Mesenchymal stem cell (in vitro differentiated cells and primary cell): ENCODE data around the gene DHRS7C.

Source experiments
- DNase-seq: peaks from one replicate; pipeline ENCODE4 v3.0.0-alpha.2; 2013
- H2AFZ ChIP-seq: one replicate; pipeline ENCODE4 v1.6.1; 2013; ENCODE audit warnings: low read depth, mild to moderate bottlenecking, control low read depth, inconsistent platforms, low read length, moderate library complexity
- H2AK5ac ChIP-seq: 2 replicates; pipeline ENCODE4 v1.6.1; 2013; ENCODE audit warnings: low read length, moderate library complexity, mild to moderate bottlenecking, inconsistent platforms; ENCODE audit not compliant: severe bottlenecking
- H2BK120ac ChIP-seq: one replicate; pipeline ENCODE4 v1.6.1; 2013; ENCODE audit warnings: low read depth, mild to moderate bottlenecking, inconsistent platforms, low read length, moderate library complexity
- H2BK12ac ChIP-seq, 2 experiments: one replicate each; pipeline ENCODE4 v1.6.1; 2013; ENCODE audit warnings: inconsistent platforms in 2 of 2, low read length in 2 of 2, mild to moderate bottlenecking in 2 of 2, moderate library complexity in 2 of 2, control low read depth in 1 of 2
- H2BK15ac ChIP-seq: one replicate; pipeline ENCODE4 v1.6.1; 2013; ENCODE audit warnings: mild to moderate bottlenecking, low read depth, inconsistent platforms; ENCODE audit not compliant: poor library complexity, severe bottlenecking
- H2BK5ac ChIP-seq: 2 replicates; pipeline ENCODE4 v1.6.1; 2013; ENCODE audit warnings: low read depth, mild to moderate bottlenecking, low read length, control low read depth, inconsistent platforms; ENCODE audit not compliant: poor library complexity, severe bottlenecking
- H3K14ac ChIP-seq, 2 experiments: one replicate each; pipeline ENCODE4 v1.6.1; 2013; ENCODE audit warnings: inconsistent platforms in 2 of 2, low read length in 2 of 2, control low read depth in 1 of 2, mild to moderate bottlenecking in 1 of 2, moderate library complexity in 1 of 2
- H3K18ac ChIP-seq, 2 experiments: one replicate each; pipeline ENCODE4 v1.6.1; 2013; ENCODE audit warnings: inconsistent platforms in 2 of 2, low read length in 2 of 2, control low read depth in 1 of 2, low read depth in 1 of 2, mild to moderate bottlenecking in 1 of 2
- H3K23ac ChIP-seq, 2 experiments: one replicate each; pipeline ENCODE4 v1.6.1; 2013; ENCODE audit warnings: inconsistent platforms in 2 of 2, low read length in 2 of 2, mild to moderate bottlenecking in 2 of 2, moderate library complexity in 2 of 2, control low read depth in 1 of 2
- H3K27ac ChIP-seq: 2 replicates; pipeline ENCODE4 v1.5.1; 2013; ENCODE audit warnings: mild to moderate bottlenecking, moderate library complexity, low read length, control low read depth, inconsistent platforms; ENCODE audit not compliant: poor library complexity, severe bottlenecking
- H3K27me3 ChIP-seq, 2 experiments: 2 replicates each; pipeline versions ENCODE4 v1.6.1 to v1.7.0; 2013; ENCODE audit warnings: low read length in 2 of 2, mild to moderate bottlenecking in 2 of 2, moderate library complexity in 2 of 2, control low read depth in 1 of 2, inconsistent platforms in 1 of 2; ENCODE audit not compliant: control insufficient read depth in 1 of 2, insufficient read depth in 1 of 2
- H3K36me3 ChIP-seq, 2 experiments: 2 replicates each; pipeline versions ENCODE4 v1.6.1 to v1.7.0; 2013; ENCODE audit warnings: low read length in 2 of 2, control low read depth in 1 of 2, inconsistent platforms in 1 of 2, low read depth in 1 of 2, mild to moderate bottlenecking in 1 of 2; ENCODE audit not compliant: insufficient read depth in 2 of 2, control insufficient read depth in 1 of 2
- H3K4ac ChIP-seq, 2 experiments: one replicate each; pipeline ENCODE4 v1.6.1; 2013; ENCODE audit warnings: inconsistent platforms in 2 of 2, low read length in 2 of 2, mild to moderate bottlenecking in 2 of 2, moderate library complexity in 2 of 2, control low read depth in 1 of 2, low read depth in 1 of 2
- H3K4me1 ChIP-seq: 2 replicates; pipeline ENCODE4 v1.6.1; 2013; ENCODE audit warnings: low read depth, low read length, control low read depth; ENCODE audit not compliant: control insufficient read depth, insufficient read depth
- H3K4me2 ChIP-seq: 2 replicates; pipeline ENCODE4 v1.6.1; 2013; ENCODE audit warnings: low read length, mild to moderate bottlenecking, inconsistent platforms; ENCODE audit not compliant: poor library complexity, severe bottlenecking
- H3K4me3 ChIP-seq, 2 experiments: 2 replicates each; pipeline versions ENCODE4 v1.5.1 to v1.7.0; 2013; ENCODE audit warnings: low read length in 2 of 2, mild to moderate bottlenecking in 2 of 2, control low read depth in 1 of 2, low read depth in 1 of 2; ENCODE audit not compliant: insufficient read depth in 1 of 2
- H3K79me1 ChIP-seq: replicated peaks from 2 replicates; pipeline ENCODE4 v1.6.1; 2013; ENCODE audit warnings: mild to moderate bottlenecking, control low read depth, low read length, inconsistent platforms; ENCODE audit not compliant: poor library complexity, severe bottlenecking
- H3K9ac ChIP-seq: 2 replicates; pipeline ENCODE4 v1.7.0; 2013; ENCODE audit warnings: mild to moderate bottlenecking, low read length, moderate library complexity
- H3K9me3 ChIP-seq: 2 replicates; pipeline ENCODE4 v1.7.0; 2013; ENCODE audit warnings: mild to moderate bottlenecking, low read length; ENCODE audit not compliant: control insufficient read depth
- H4K8ac ChIP-seq: one replicate; pipeline ENCODE4 v1.6.1; 2013; ENCODE audit warnings: inconsistent platforms, mild to moderate bottlenecking, low read length, moderate library complexity
- H4K91ac ChIP-seq: one replicate; pipeline ENCODE4 v1.6.1; 2013; ENCODE audit warnings: mild to moderate bottlenecking, low read length, inconsistent platforms
- WGBS: methylation state at CpG from one replicate; pipeline ENCODE4 v1.1.7; 2013; ENCODE audit warnings: mixed read lengths; 5-methylcytosine and 5-hydroxymethylcytosine counted together

DHRS7C gene

DNA sequence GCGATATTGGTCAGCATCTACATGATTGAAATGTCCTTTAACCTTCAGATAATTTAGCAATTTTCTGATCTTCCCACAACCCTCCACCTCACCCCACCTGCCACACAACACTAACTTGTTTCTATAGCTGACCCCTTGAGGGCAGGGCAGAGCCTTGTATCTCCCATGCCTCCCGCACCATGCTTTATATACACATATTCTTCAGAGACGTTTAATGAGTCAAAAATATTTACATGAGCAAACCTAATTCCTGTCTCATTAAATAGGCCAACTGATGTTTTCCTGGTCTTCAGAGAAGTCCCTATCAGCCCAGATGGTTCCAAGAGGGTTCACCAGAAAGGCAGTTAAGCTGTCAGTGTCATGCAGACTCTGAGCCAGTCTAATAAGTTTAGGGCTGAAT is 6.6 kb upstream of the DHRS7C start:
- no peak overlapping the region for H3K18ac ChIP-seq
- no peak overlapping the region for H3K4me3 ChIP-seq
- H3K4me2 ChIP-seq, result no peak overlapping the region
- no peak overlapping the region for H2BK120ac ChIP-seq
- no peak overlapping the region for H3K14ac ChIP-seq
- H4K91ac ChIP-seq, result no peak overlapping the region
- no peaks in the 10 kb centered on the region for H3K9me3 ChIP-seq
- peaks cover 6% of the 10 kb centered on the region for H3K4me1 ChIP-seq
- no peak overlapping the region for H3K27ac ChIP-seq
- H4K8ac ChIP-seq, result no peak overlapping the region
- H2BK12ac ChIP-seq, result no peak overlapping the region
- no peak overlapping the region for H2AK5ac ChIP-seq
- H2BK15ac ChIP-seq, result no peak overlapping the region
- no peak overlapping the region for H2BK5ac ChIP-seq
- H3K36me3 ChIP-seq, result no peaks in the 10 kb centered on the region
- H2AFZ ChIP-seq, result no peak overlapping the region
- H3K23ac ChIP-seq, result no peak overlapping the region
- H3K4ac ChIP-seq, result no peak overlapping the region
- no peak for DNase-seq
- H3K27me3 ChIP-seq, result peaks cover 4 to 17% of the 10 kb centered on the region in 2 experiments
- no peaks in the 10 kb centered on the region for H3K79me1 ChIP-seq
- 86% methylated on average over 3 of the region's 3 CpGs for WGBS
- no peak overlapping the region for H3K9ac ChIP-seq

DNA sequence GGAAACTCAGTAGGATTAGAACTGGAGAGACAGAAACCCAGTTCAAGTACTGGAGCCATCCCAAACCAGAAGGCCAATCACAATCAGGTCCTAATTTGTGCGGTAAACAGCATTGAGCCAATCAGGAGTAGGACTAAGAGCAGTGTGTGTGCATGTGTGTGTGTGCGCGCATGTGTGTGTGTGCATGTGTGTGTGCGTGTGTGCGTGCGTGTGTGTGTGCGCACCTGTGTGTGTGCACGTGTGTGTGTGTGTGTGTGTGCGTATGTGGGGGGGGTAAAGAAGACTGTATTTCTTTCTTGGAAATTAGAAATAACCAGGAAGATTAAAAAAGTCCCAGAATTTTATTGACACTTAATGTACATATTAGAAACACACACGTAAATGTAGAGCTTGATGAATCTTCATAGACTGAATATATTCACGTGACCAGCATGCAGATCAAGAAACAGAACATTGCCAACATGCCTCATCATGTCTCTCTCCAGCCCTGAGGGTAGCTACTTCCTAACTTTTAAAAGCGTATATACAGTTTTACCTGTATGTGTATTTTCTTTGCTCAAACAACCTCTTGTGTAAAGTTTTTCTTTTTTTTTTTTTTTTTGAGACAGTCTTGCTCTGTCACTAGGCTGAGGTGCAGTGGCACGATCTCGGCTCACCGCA is 919 bp upstream of the DHRS7C start:
- Histone ChIP-seq H2BK15ac (no peak overlapping the region), H2AFZ (no peak overlapping the region), H3K4me3 (no peak overlapping the region), H3K79me1 (no peaks in the 10 kb centered on the region), H3K9ac (no peak overlapping the region), H4K8ac (no peak overlapping the region), H2AK5ac (no peak overlapping the region), H3K4me1 (peaks cover 2% of the 10 kb centered on the region), H3K4me2 (no peak overlapping the region), H3K27ac (no peak overlapping the region), H3K4ac (no peak overlapping the region), H3K14ac (no peak overlapping the region), H3K36me3 (no peaks in the 10 kb centered on the region), H2BK12ac (no peak overlapping the region), H3K23ac (no peak overlapping the region), H4K91ac (no peak overlapping the region), H2BK5ac (no peak overlapping the region), H3K9me3 (no peaks in the 10 kb centered on the region), H2BK120ac (no peak overlapping the region), H3K18ac (no peak overlapping the region), H3K27me3 (peaks cover 11 to 12% of the 10 kb centered on the region in 2 experiments)
- no peak for DNase-seq
- 95% methylated on average over 12 of the region's 15 CpGs for WGBS

DNA sequence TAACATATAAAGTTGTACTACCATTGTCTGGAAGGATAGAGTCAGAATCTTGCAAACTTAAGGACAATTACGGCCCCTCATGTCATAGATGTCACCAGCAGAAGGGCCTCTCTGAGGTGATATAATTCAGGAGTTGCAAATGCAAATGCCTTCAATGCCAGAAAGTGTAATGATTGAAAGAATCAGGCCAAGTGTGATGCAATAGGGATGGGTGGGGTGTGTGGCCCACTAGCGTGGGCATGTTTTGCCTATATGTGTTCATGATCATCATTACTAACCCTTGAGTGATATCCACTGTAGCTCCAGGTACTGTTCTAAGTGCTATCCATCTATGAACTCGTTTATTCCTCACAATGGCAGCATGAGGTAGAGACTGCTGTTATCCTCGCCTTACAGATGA is 1.1 kb downstream of the DHRS7C start:
- Histone ChIP-seq H3K23ac (no peak overlapping the region), H3K36me3 (no peaks in the 10 kb centered on the region), H2BK15ac (no peak overlapping the region), H2BK120ac (no peak overlapping the region), H2BK5ac (no peak overlapping the region), H3K27me3 (peaks cover 11 to 12% of the 10 kb centered on the region in 2 experiments), H3K18ac (no peak overlapping the region), H4K91ac (no peak overlapping the region), H3K9ac (no peak overlapping the region), H3K14ac (no peak overlapping the region), H2BK12ac (no peak overlapping the region), H3K4me3 (no peak overlapping the region), H2AK5ac (no peak overlapping the region), H3K4ac (peak overlapping the region in 1 of 2 experiments; percentile 18), H2AFZ (no peak overlapping the region), H3K9me3 (no peaks in the 10 kb centered on the region), H4K8ac (no peak overlapping the region), H3K79me1 (no peaks in the 10 kb centered on the region), H3K4me2 (no peak overlapping the region), H3K4me1 (peaks cover 2% of the 10 kb centered on the region), H3K27ac (no peak overlapping the region)
- WGBS, result 62% methylated on average over 3 of the region's 4 CpGs
- no peak for DNase-seq

DNA sequence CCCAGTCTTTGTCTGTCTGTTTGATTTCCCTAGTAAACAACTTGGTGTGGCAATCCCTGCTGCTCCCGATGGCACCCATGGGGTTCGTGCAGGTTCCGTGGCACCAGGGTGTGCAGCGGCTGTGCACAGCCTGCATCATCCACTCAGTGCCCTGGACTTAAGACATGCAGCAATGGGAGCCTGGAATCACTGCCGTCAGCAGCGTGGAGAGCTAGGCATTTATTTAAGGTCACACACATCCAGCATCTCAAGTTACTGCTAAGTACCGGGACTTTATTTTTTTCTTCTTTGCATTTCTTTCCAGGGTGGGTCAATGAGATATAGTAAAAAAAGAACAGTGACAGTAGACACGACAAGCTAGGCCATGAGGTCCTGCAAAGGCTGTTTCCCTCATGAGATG is 2.8 kb downstream of the DHRS7C start:
- no peak overlapping the region for H2AK5ac ChIP-seq
- no peak for DNase-seq
- H4K91ac ChIP-seq, result no peak overlapping the region

More for the DNA sequence above, 2.8 kb downstream of the DHRS7C start:
- H3K18ac ChIP-seq, result no peak overlapping the region
- no peaks in the 10 kb centered on the region for H3K36me3 ChIP-seq
- peaks cover 2% of the 10 kb centered on the region for H3K4me1 ChIP-seq
- no peak overlapping the region for H3K4ac ChIP-seq
- no peak overlapping the region for H2BK5ac ChIP-seq
- 90% methylated on average over 8 of the region's 8 CpGs for WGBS
- no peak overlapping the region for H3K14ac ChIP-seq
- no peak overlapping the region for H2BK15ac ChIP-seq
- no peak overlapping the region for H2BK12ac ChIP-seq
- no peaks in the 10 kb centered on the region for H3K9me3 ChIP-seq
- H2AFZ ChIP-seq, result no peak overlapping the region
- no peak overlapping the region for H3K27ac ChIP-seq
- no peak overlapping the region for H2BK120ac ChIP-seq
- H3K27me3 ChIP-seq, result peaks cover 6 to 8% of the 10 kb centered on the region in 2 experiments
- no peak overlapping the region for H3K4me2 ChIP-seq
- H3K9ac ChIP-seq, result no peak overlapping the region
- no peak overlapping the region for H3K23ac ChIP-seq
- H3K79me1 ChIP-seq, result no peaks in the 10 kb centered on the region
- no peak overlapping the region for H3K4me3 ChIP-seq
- H4K8ac ChIP-seq, result no peak overlapping the region
